Pons (tissue), 1 donor: ENCODE measurements around the gene ABCA12.

ENCODE experiments used
- DNase-seq: peaks from one replicate; pipeline ENCODE4 v3.0.0-alpha.2; 2016; ENCODE audit warnings: low spot score

The ABCA12 gene

GRCh38 chr2:215038421-215038820 is 100.0 kb downstream of the ABCA12 start:
- no peak for DNase-seq

- no peak for DNase-seq
Measured at GRCh38 chr2:215036314-215036713, 102.1 kb downstream of the ABCA12 start.

- no peak for DNase-seq
Measured at GRCh38 chr2:215034154-215034553, 104.3 kb downstream of the ABCA12 start.

GRCh38 chr2:215032153-215032552 is 106.3 kb downstream of the ABCA12 start:
- DNase-seq, result no peak

GRCh38 chr2:215031321-215031720 is 107.1 kb downstream of the ABCA12 start:
- DNase-seq, result no peak

- DNase-seq, result no peak
Measured at GRCh38 chr2:215029936-215030335, 108.5 kb downstream of the ABCA12 start.

- no peak for DNase-seq
Measured at GRCh38 chr2:215028231-215028630, 110.2 kb downstream of the ABCA12 start.

- DNase-seq, result no peak
Measured at GRCh38 chr2:215027779-215028178, 110.6 kb downstream of the ABCA12 start.

GRCh38 chr2:215022910-215023309 is 115.5 kb downstream of the ABCA12 start:
- no peak for DNase-seq

GRCh38 chr2:215022418-215022817 is 116.0 kb downstream of the ABCA12 start:
- no peak for DNase-seq

- no peak for DNase-seq
Measured at GRCh38 chr2:215020283-215020682, 118.1 kb downstream of the ABCA12 start.

- no peak for DNase-seq
Measured at GRCh38 chr2:215019521-215020145, 118.8 kb downstream of the ABCA12 start.

- DNase-seq, result no peak
Measured at GRCh38 chr2:215019085-215019484, 119.3 kb downstream of the ABCA12 start.

- DNase-seq, result no peak
Measured at GRCh38 chr2:215015421-215015820, 123.0 kb downstream of the ABCA12 start.

GRCh38 chr2:215010390-215010789 is 128.0 kb downstream of the ABCA12 start:
- DNase-seq, result no peak

GRCh38 chr2:215003001-215003400 is 135.4 kb downstream of the ABCA12 start:
- peak; percentile 7 for DNase-seq

- peak; percentile 77 for DNase-seq
Measured at GRCh38 chr2:215002500-215002899, 135.9 kb downstream of the ABCA12 start.

GRCh38 chr2:215000721-215001120 is 137.7 kb downstream of the ABCA12 start:
- no peak for DNase-seq

- no peak for DNase-seq
Measured at GRCh38 chr2:214995926-214996670, 142.3 kb downstream of the ABCA12 start.

GRCh38 chr2:214995409-214995808 is 143.0 kb downstream of the ABCA12 start:
- DNase-seq, result no peak

GRCh38 chr2:214992911-214993310 is 145.5 kb downstream of the ABCA12 start:
- no peak for DNase-seq

GRCh38 chr2:214989187-214989586 is 149.2 kb downstream of the ABCA12 start:
- no peak for DNase-seq

- no peak for DNase-seq
Measured at GRCh38 chr2:214987261-214987660, 151.2 kb downstream of the ABCA12 start.

- no peak for DNase-seq
Measured at GRCh38 chr2:214985619-214986018, 152.8 kb downstream of the ABCA12 start.
